ENCODE data around the gene GLIS1. TPM values are rescaled to one million over a fixed set of nuclear protein-coding genes. Genes with fewer than 3 reads are reported as not detected.

Gene GLIS1
- total and polyA plus RNA-seq, 2 experiments from 2014 or later, result 0.26 to 0.31 TPM

DNA sequence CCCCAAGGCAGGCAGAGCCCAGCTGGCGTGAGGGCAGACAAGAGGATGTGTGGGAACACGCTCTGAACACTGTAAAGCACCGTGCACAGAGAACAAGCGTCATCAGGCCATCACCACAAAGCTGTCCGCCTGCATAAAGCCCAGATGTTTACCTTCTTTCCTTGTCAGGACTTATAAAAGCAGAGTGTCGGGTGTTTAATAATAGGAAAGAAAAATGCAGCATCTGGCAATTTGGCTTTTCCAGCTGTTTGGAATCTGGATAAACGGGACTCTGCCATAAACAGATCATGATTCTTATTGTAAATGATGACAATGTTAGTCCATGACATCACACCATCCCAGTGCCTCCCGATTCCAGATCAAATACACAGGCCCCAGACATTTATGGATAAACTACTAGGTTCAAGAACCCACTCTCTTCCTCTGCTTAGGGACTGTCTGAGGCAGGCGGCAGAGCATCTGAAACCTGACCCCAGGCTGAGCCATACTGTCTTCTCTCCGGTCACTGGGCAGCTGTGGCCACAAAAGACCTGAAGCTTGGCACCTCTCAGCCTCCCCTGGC, 4.2 kb downstream of the GLIS1 start:
- TF ChIP-seq EZH2phosphoT487 (IDR thresholded peaks at IDR 0.05; ENCODE audit: unreplicated experiment) (no peak), ZNF462 (CRISPR knock-in tag; IDR thresholded peaks at IDR 0.05) (no peak), EZH2 (IDR thresholded peaks at IDR 0.05; ENCODE audit: low read depth, unreplicated experiment) (no peak)
- Histone ChIP-seq H3K27ac (ENCODE audit: low read depth) (no peak overlapping the region), H3K36me3 (ENCODE audit: insufficient read depth) (no peaks in the 10 kb centered on the region), H3K27me3 (ENCODE audit: insufficient read depth) (peaks cover 56% of the 10 kb centered on the region), H4K20me1 (replicated peaks; ENCODE audit: insufficient read depth) (no peaks in the 10 kb centered on the region), H3F3A (replicated peaks; ENCODE audit: low read depth) (peaks cover 3% of the 10 kb centered on the region; the same call in 1 of the 2 replicates), H3K4me1 (ENCODE audit: insufficient read depth) (peaks cover 9% of the 10 kb centered on the region; the same call in 1 of the 2 replicates), H3K9me2 (ENCODE audit: insufficient read depth) (no peaks in the 10 kb centered on the region), H3K79me2 (replicated peaks; ENCODE audit: insufficient read depth) (no peaks in the 10 kb centered on the region), H2AFZ (no peak overlapping the region), H3K4me2 (no peak overlapping the region; the same call in 1 of the 2 replicates), H3K4me3 (no peak overlapping the region)
- Mint-ChIP-seq H3K4me1 (peaks cover 12% of the 10 kb centered on the region), H3K4me3 (no peak overlapping the region), H3K36me3 (ENCODE audit: low read depth) (no peaks in the 10 kb centered on the region), H3K9me3 (no peaks in the 10 kb centered on the region), H3K27me3 (ENCODE audit: insufficient read depth, low read depth, poor library complexity) (peaks cover 49% of the 10 kb centered on the region), H3K27ac (no peak overlapping the region)
- ATAC-seq (peak; percentile 5; the same call in 1 of the 3 replicates), DNase-seq (ENCODE audit: low spot score) (no peak)

- H3K27me3 Mint-ChIP-seq (ENCODE audit: insufficient read depth, low read depth, poor library complexity), result peaks cover 45% of the 10 kb centered on the region
- no peak overlapping the region for H3K27ac ChIP-seq (ENCODE audit: low read depth)
- peaks cover 9% of the 10 kb centered on the region; the same call in 1 of the 2 replicates for H3K4me1 ChIP-seq (ENCODE audit: insufficient read depth)
- no peak for TF ChIP-seq ZNF462 (CRISPR knock-in tag; IDR thresholded peaks at IDR 0.05)
- no peak for TF ChIP-seq ZNF331 (CRISPR knock-in tag; IDR thresholded peaks at IDR 0.05; ENCODE audit: low read depth)
These were observed 4.9 kb downstream of the GLIS1 start for GRCh38 chr1:53733975-53734649.

More at GRCh38 chr1:53733975-53734649, 4.9 kb downstream of the GLIS1 start:
- Mint-ChIP-seq H3K9me3 (no peaks in the 10 kb centered on the region), H3K4me3 (no peak overlapping the region), H3K4me1 (peaks cover 14% of the 10 kb centered on the region), H3K36me3 (ENCODE audit: low read depth) (no peaks in the 10 kb centered on the region), H3K27ac (no peak overlapping the region)
- H3K79me2 ChIP-seq (replicated peaks; ENCODE audit: insufficient read depth), result no peaks in the 10 kb centered on the region
- H3K36me3 ChIP-seq (ENCODE audit: insufficient read depth), result no peaks in the 10 kb centered on the region
- no peak for DNase-seq (ENCODE audit: low spot score)
- H4K20me1 ChIP-seq (replicated peaks; ENCODE audit: insufficient read depth), result no peaks in the 10 kb centered on the region
- no peaks in the 10 kb centered on the region; the same call in 1 of the 2 replicates for H3F3A ChIP-seq (replicated peaks; ENCODE audit: low read depth)
- no peak overlapping the region for H2AFZ ChIP-seq
- no peaks in the 10 kb centered on the region for H3K9me2 ChIP-seq (ENCODE audit: insufficient read depth)
- H3K4me3 ChIP-seq, result no peak overlapping the region
- H3K4me2 ChIP-seq, result no peak overlapping the region
- ATAC-seq, result no peak
- peaks cover 51% of the 10 kb centered on the region for H3K27me3 ChIP-seq (ENCODE audit: insufficient read depth)

Measured in GM23338 (cell line).